WTC11 (cell line): ENCODE results near the gene CACNG4.

Experiments used
- CREB1 ChIP-seq: sonication (generic); formaldehyde crosslinking; IDR thresholded peaks from 2 replicates; pipeline ENCODE4 v1.8.0; 2023; ENCODE audit warnings: mild to moderate bottlenecking, missing genetic modification reagents
- NR3C1 ChIP-seq: sonication (generic); formaldehyde crosslinking; conservative IDR thresholded peaks from 2 replicates; pipeline ENCODE4 v1.8.1; 2023; ENCODE audit warnings: low read depth, mild to moderate bottlenecking, missing genetic modification reagents
- SOX15 ChIP-seq: fragments of 250-450 bp; sonication (Bioruptor Pico); IDR thresholded peaks from 2 replicates; pipeline ENCODE4 v1.9.0; 2021; ENCODE audit warnings: mild to moderate bottlenecking
- TF ChIP-seq, protein P1 (sequence below): fragments of 200-600 bp; IDR thresholded peaks from 2 replicates; pipeline ENCODE4 v1.8.0; 2022; ENCODE audit warnings: antibody characterized with exemption
- TF ChIP-seq, protein P2 (sequence below): sonication (generic); formaldehyde crosslinking; IDR thresholded peaks from 2 replicates; pipeline ENCODE4 v1.8.1; 2022; ENCODE audit warnings: mild to moderate bottlenecking, moderate library complexity, missing genetic modification reagents
- TF ChIP-seq, protein P3 (sequence below): sonication (generic); formaldehyde crosslinking; IDR thresholded peaks from 2 replicates; pipeline ENCODE4 v1.8.0; 2022; ENCODE audit warnings: missing genetic modification reagents

GRCh38 chr17:66989579-66989978 is 25.1 kb downstream of the CACNG4 start:
- TF ChIP-seq, protein P1, sequence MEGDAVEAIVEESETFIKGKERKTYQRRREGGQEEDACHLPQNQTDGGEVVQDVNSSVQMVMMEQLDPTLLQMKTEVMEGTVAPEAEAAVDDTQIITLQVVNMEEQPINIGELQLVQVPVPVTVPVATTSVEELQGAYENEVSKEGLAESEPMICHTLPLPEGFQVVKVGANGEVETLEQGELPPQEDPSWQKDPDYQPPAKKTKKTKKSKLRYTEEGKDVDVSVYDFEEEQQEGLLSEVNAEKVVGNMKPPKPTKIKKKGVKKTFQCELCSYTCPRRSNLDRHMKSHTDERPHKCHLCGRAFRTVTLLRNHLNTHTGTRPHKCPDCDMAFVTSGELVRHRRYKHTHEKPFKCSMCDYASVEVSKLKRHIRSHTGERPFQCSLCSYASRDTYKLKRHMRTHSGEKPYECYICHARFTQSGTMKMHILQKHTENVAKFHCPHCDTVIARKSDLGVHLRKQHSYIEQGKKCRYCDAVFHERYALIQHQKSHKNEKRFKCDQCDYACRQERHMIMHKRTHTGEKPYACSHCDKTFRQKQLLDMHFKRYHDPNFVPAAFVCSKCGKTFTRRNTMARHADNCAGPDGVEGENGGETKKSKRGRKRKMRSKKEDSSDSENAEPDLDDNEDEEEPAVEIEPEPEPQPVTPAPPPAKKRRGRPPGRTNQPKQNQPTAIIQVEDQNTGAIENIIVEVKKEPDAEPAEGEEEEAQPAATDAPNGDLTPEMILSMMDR = no peak
- TF ChIP-seq, protein P2, sequence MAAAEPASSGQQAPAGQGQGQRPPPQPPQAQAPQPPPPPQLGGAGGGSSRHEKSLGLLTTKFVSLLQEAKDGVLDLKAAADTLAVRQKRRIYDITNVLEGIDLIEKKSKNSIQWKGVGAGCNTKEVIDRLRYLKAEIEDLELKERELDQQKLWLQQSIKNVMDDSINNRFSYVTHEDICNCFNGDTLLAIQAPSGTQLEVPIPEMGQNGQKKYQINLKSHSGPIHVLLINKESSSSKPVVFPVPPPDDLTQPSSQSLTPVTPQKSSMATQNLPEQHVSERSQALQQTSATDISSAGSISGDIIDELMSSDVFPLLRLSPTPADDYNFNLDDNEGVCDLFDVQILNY (CRISPR knock-in tag) = no peak
- no peak for TF ChIP-seq CREB1 (CRISPR knock-in tag)
- TF ChIP-seq, protein P3, sequence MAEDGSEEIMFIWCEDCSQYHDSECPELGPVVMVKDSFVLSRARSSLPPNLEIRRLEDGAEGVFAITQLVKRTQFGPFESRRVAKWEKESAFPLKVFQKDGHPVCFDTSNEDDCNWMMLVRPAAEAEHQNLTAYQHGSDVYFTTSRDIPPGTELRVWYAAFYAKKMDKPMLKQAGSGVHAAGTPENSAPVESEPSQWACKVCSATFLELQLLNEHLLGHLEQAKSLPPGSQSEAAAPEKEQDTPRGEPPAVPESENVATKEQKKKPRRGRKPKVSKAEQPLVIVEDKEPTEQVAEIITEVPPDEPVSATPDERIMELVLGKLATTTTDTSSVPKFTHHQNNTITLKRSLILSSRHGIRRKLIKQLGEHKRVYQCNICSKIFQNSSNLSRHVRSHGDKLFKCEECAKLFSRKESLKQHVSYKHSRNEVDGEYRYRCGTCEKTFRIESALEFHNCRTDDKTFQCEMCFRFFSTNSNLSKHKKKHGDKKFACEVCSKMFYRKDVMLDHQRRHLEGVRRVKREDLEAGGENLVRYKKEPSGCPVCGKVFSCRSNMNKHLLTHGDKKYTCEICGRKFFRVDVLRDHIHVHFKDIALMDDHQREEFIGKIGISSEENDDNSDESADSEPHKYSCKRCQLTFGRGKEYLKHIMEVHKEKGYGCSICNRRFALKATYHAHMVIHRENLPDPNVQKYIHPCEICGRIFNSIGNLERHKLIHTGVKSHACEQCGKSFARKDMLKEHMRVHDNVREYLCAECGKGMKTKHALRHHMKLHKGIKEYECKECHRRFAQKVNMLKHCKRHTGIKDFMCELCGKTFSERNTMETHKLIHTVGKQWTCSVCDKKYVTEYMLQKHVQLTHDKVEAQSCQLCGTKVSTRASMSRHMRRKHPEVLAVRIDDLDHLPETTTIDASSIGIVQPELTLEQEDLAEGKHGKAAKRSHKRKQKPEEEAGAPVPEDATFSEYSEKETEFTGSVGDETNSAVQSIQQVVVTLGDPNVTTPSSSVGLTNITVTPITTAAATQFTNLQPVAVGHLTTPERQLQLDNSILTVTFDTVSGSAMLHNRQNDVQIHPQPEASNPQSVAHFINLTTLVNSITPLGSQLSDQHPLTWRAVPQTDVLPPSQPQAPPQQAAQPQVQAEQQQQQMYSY = no peak
- no peak for TF ChIP-seq SOX15 (CRISPR knock-in tag)
- no peak for TF ChIP-seq NR3C1 (CRISPR knock-in tag)
